ENCODE measurements around the gene KDELR3. TPM values are rescaled to one million over a fixed set of nuclear protein-coding genes. Genes with fewer than 3 reads are reported as not detected.

The KDELR3 gene
- polyA plus RNA-seq, 1 experiment = 150 TPM

DNA sequence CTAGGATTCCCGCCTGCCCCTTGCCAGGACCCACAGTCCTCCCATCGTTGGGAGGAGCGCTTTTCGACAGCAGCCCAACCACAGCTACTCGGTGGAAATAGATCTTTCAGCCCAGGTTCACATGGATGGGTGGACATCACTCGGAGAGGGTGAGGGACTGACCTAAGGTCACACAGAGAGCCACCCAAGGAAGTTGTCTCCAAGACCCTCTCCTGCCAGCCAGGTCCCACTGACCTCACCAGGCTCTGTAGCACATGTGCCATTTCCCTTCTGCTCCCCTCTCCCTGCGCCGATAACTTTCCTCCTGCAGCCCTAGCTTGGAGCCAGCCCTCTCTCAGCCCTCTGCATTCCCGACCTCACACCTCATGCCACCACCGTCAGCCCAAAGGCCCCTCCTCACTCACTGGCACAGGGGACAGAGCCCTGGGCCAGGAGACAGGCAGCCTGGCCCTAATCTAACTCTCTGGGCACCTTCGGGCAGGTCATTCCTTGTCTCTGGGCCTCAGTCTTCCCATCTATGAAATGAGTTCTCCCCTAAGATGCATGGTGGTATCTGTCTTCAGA lies 17.6 kb upstream of the KDELR3 start:
- ChIA-PET CTCF (no interaction called here), POLR2A (no interaction called here)
- no peak for DNase-seq (ENCODE audit: low read depth)
- Histone ChIP-seq H3K27me3 (ENCODE audit: control insufficient read depth, insufficient read depth, low read length) (peaks cover 50% of the 10 kb centered on the region), H3K36me3 (ENCODE audit: control insufficient read depth, insufficient read depth, low read length) (no peaks in the 10 kb centered on the region), H3K4me3 (ENCODE audit: low read depth, low read length) (no peak overlapping the region)
- TF ChIP-seq, protein P1, sequence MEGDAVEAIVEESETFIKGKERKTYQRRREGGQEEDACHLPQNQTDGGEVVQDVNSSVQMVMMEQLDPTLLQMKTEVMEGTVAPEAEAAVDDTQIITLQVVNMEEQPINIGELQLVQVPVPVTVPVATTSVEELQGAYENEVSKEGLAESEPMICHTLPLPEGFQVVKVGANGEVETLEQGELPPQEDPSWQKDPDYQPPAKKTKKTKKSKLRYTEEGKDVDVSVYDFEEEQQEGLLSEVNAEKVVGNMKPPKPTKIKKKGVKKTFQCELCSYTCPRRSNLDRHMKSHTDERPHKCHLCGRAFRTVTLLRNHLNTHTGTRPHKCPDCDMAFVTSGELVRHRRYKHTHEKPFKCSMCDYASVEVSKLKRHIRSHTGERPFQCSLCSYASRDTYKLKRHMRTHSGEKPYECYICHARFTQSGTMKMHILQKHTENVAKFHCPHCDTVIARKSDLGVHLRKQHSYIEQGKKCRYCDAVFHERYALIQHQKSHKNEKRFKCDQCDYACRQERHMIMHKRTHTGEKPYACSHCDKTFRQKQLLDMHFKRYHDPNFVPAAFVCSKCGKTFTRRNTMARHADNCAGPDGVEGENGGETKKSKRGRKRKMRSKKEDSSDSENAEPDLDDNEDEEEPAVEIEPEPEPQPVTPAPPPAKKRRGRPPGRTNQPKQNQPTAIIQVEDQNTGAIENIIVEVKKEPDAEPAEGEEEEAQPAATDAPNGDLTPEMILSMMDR (IDR thresholded peaks at IDR 0.05; ENCODE audit: insufficient read depth, low read depth, low read length) = no peak

DNA sequence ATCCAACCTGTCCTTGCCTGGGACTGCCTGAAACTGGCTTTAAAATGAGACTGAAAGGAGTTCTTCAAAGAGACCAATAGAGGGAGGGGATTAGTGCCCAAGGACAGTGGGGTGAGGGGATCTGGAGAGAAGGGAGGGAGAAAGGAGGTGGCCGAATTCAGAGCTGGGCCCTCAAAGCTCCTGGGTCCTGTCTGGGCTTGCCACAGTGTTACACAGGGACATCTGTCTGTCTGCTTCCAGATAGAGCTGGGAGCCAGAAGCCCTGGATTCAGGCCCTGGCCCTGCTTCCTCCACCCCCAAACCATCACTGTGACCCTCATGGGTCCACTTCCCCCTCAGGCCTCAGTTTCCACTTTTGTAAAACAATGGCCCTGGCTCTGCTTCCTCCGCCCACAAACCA lies 16.5 kb upstream of the KDELR3 start:
- ChIA-PET CTCF (interaction anchor here (1.1 to 1.5 kb wide), 2 partner anchors 11 to 39 kb away, joined by 5 read pairs; no protein-coding TSS in a partner anchor), POLR2A (no interaction called here)
- Histone ChIP-seq H3K36me3 (ENCODE audit: control insufficient read depth, insufficient read depth, low read length) (no peaks in the 10 kb centered on the region), H3K4me3 (ENCODE audit: low read depth, low read length) (no peak overlapping the region), H3K27me3 (ENCODE audit: control insufficient read depth, insufficient read depth, low read length) (peaks cover 49% of the 10 kb centered on the region)
- TF ChIP-seq, protein P1 (IDR thresholded peaks at IDR 0.05; ENCODE audit: insufficient read depth, low read depth, low read length) = no peak
- no peak for DNase-seq (ENCODE audit: low read depth)

- Histone ChIP-seq H3K4me3 (ENCODE audit: low read depth, low read length) (no peak overlapping the region), H3K27me3 (ENCODE audit: control insufficient read depth, insufficient read depth, low read length) (peaks cover 51% of the 10 kb centered on the region), H3K36me3 (ENCODE audit: control insufficient read depth, insufficient read depth, low read length) (no peaks in the 10 kb centered on the region)
- TF ChIP-seq, protein P1 (IDR thresholded peaks at IDR 0.05; ENCODE audit: insufficient read depth, low read depth, low read length) = no peak
- POLR2A ChIA-PET = no interaction called here
- no peak for DNase-seq (ENCODE audit: low read depth)
- CTCF ChIA-PET = interaction anchor here (1.1 to 1.5 kb wide), 2 partner anchors 11 to 39 kb away, joined by 5 read pairs; no protein-coding TSS in a partner anchor
These were observed 16.0 kb upstream of the KDELR3 start for GRCh38 chr22:38451864-38452263.

DNA sequence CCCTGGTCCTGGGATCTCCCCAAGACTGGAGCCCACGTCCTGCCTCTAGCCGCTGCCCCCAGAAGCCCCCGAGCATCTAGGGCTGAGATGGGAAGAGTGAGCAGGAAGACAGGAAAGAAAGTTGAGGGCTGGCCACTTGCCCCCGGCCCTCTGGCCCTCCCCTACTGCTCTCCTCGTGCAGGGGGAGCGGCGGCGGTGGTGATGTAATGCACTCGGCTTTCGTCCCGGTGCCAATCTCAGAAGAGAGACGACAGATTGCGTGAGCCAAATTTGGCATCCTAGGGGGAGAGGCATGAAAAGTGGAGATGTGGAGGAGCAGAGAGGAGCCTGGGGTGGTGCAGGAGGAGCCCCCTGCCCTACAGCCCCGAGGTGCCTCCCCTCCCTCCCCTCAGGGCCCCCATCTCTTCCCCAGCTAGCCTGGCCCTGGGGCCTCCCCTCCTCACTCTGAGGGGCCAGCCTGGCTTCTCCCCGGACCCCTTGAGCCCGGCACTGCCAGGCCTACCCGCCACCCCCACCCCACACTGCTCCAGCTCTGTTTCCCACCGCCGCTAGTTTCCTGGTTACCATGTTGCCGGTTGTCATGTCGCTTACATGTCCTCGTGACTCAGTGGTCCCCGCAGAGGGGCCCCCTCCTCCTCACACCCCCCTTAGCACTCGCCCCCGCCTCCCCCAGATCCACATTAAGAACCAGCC lies 15.4 kb upstream of the KDELR3 start:
- ChIA-PET POLR2A (no interaction called here), CTCF (interaction anchor here (1.5 to 1.8 kb wide), 2 partner anchors 10 to 40 kb away, joined by 5 to 6 read pairs; no protein-coding TSS in a partner anchor)
- DNase-seq (ENCODE audit: low read depth) = no peak
- TF ChIP-seq, protein P1 (IDR thresholded peaks at IDR 0.05; ENCODE audit: insufficient read depth, low read depth, low read length) = no peak
- H3K4me3 ChIP-seq (ENCODE audit: low read depth, low read length) = no peak overlapping the region
- H3K27me3 ChIP-seq (ENCODE audit: control insufficient read depth, insufficient read depth, low read length) = peaks cover 54% of the 10 kb centered on the region
- no peaks in the 10 kb centered on the region for H3K36me3 ChIP-seq (ENCODE audit: control insufficient read depth, insufficient read depth, low read length)

GRCh38 chr22:38453066-38453672 lies 14.7 kb upstream of the KDELR3 start:
- ChIA-PET POLR2A (no interaction called here), CTCF (interaction anchor here (1.8 kb wide), 1 partner anchor 10 kb away, joined by 6 read pairs; no protein-coding TSS in a partner anchor)
- TF ChIP-seq, protein P1 (IDR thresholded peaks at IDR 0.05; ENCODE audit: insufficient read depth, low read depth, low read length) = no peak
- DNase-seq (ENCODE audit: low read depth) = no peak
- peaks cover 57% of the 10 kb centered on the region for H3K27me3 ChIP-seq (ENCODE audit: control insufficient read depth, insufficient read depth, low read length)
- no peaks in the 10 kb centered on the region for H3K36me3 ChIP-seq (ENCODE audit: control insufficient read depth, insufficient read depth, low read length)
- H3K4me3 ChIP-seq (ENCODE audit: low read depth, low read length) = no peak overlapping the region

Measured in BJ (cell line).